Measurements from ENCODE around the gene ANKFY1.

Gene ANKFY1

GRCh38 chr17:4263282-4264215 lies at the start of gene ANKFY1:
ANKFY1 (minus strand) TSS chr17:4263979; CDS start chr17:4263941, 38 bp downstream.
- DNase-seq, result peak; percentile 95

- peak; percentile 51 for DNase-seq
Measured at GRCh38 chr17:4310354-4311060, 46.7 kb upstream of the ANKFY1 start.

GRCh38 chr17:4309897-4310296 lies 46.1 kb upstream of the ANKFY1 start:
- no peak for DNase-seq

- no peak for DNase-seq
Measured at GRCh38 chr17:4307179-4307930, 43.6 kb upstream of the ANKFY1 start.

GRCh38 chr17:4305224-4305623 lies 41.4 kb upstream of the ANKFY1 start:
- no peak for DNase-seq

- peak; percentile 58 for DNase-seq
Measured at GRCh38 chr17:4304417-4305027, 40.7 kb upstream of the ANKFY1 start.

GRCh38 chr17:4301066-4301465 lies 37.3 kb upstream of the ANKFY1 start:
- DNase-seq, result peak; percentile 76

GRCh38 chr17:4297351-4297750 lies 33.6 kb upstream of the ANKFY1 start:
- no peak for DNase-seq

- DNase-seq, result no peak
Measured at GRCh38 chr17:4295686-4296085, 31.9 kb upstream of the ANKFY1 start.

- no peak for DNase-seq
Measured at GRCh38 chr17:4293572-4293971, 29.8 kb upstream of the ANKFY1 start.

GRCh38 chr17:4287710-4288109 lies 23.9 kb upstream of the ANKFY1 start:
- no peak for DNase-seq

- no peak for DNase-seq
Measured at GRCh38 chr17:4276514-4276913, 12.7 kb upstream of the ANKFY1 start.

- no peak for DNase-seq
Measured at GRCh38 chr17:4272972-4273368, 9.2 kb upstream of the ANKFY1 start.

- peak; percentile 18 for DNase-seq
Measured at GRCh38 chr17:4272213-4272971, 8.6 kb upstream of the ANKFY1 start.

- DNase-seq, result no peak
Measured at GRCh38 chr17:4270736-4271135, 7.0 kb upstream of the ANKFY1 start.

- no peak for DNase-seq
Measured at GRCh38 chr17:4269915-4270314, 6.1 kb upstream of the ANKFY1 start.

- DNase-seq, result no peak
Measured at GRCh38 chr17:4267402-4267801, 3.6 kb upstream of the ANKFY1 start.

GRCh38 chr17:4266550-4266949 lies 2.8 kb upstream of the ANKFY1 start:
- DNase-seq, result no peak

GRCh38 chr17:4262703-4263102 lies 1.1 kb downstream of the ANKFY1 start:
- no peak for DNase-seq

- DNase-seq, result no peak
Measured at GRCh38 chr17:4261452-4261851, 2.3 kb downstream of the ANKFY1 start.

GRCh38 chr17:4258867-4259266 lies 4.9 kb downstream of the ANKFY1 start:
- DNase-seq, result no peak

GRCh38 chr17:4256952-4257351 lies 6.8 kb downstream of the ANKFY1 start:
- no peak for DNase-seq
